T-helper 9 cell (primary cell): ENCODE measurements around the gene TMEM127.
A peak's percentile ranks its signal among the peaks of the same experiment; 100 is the strongest.
"Not testable (repeated sequence)": the region's sequence is repeated elsewhere in the genome, so short reads cannot be mapped to it uniquely, and the experiment has no call there.

Experiments
- DNase-seq: peaks from one replicate; pipeline ENCODE4 v3.0.0-alpha.2; 2020

Gene TMEM127

GRCh38 chr2:96262306-96262705, 3.5 kb downstream of the TMEM127 start:
- DNase-seq: no peak

- no peak for DNase-seq
Measured at GRCh38 chr2:96261328-96262003, 4.3 kb downstream of the TMEM127 start.

GRCh38 chr2:96260387-96261260, 5.2 kb downstream of the TMEM127 start:
- no peak for DNase-seq

GRCh38 chr2:96259497-96259921, 6.3 kb downstream of the TMEM127 start:
- DNase-seq: no peak

- no peak for DNase-seq
Measured at GRCh38 chr2:96258166-96259022, 7.4 kb downstream of the TMEM127 start.

GRCh38 chr2:96257744-96258143, 8.1 kb downstream of the TMEM127 start:
- not testable (repeated sequence) for DNase-seq

- DNase-seq: no peak
Measured at GRCh38 chr2:96256611-96257113, 9.1 kb downstream of the TMEM127 start.

- DNase-seq: no peak
Measured at GRCh38 chr2:96254571-96254970, 11.2 kb downstream of the TMEM127 start.

- DNase-seq: no peak
Measured at GRCh38 chr2:96253006-96253405, 12.8 kb downstream of the TMEM127 start.

GRCh38 chr2:96252526-96252925, 13.3 kb downstream of the TMEM127 start:
- DNase-seq: no peak

GRCh38 chr2:96251721-96252292, 14.0 kb downstream of the TMEM127 start:
- DNase-seq: no peak

GRCh38 chr2:96250188-96250587, 15.6 kb downstream of the TMEM127 start:
- DNase-seq: no peak

- no peak for DNase-seq
Measured at GRCh38 chr2:96249654-96250053, 16.1 kb downstream of the TMEM127 start.

GRCh38 chr2:96248624-96249023, 17.2 kb downstream of the TMEM127 start:
- DNase-seq: no peak

- DNase-seq: no peak
Measured at GRCh38 chr2:96247896-96248295, 17.9 kb downstream of the TMEM127 start.

- DNase-seq: no peak
Measured at GRCh38 chr2:96247009-96247408, 18.8 kb downstream of the TMEM127 start.

- no peak for DNase-seq
Measured at GRCh38 chr2:96245609-96246390, 20.0 kb downstream of the TMEM127 start.

GRCh38 chr2:96243843-96244242, 22.0 kb downstream of the TMEM127 start:
- DNase-seq: no peak

- peak; percentile 22 for DNase-seq
Measured at GRCh38 chr2:96241900-96242611, 23.7 kb downstream of the TMEM127 start.

- no peak for DNase-seq
Measured at GRCh38 chr2:96241227-96241626, 24.6 kb downstream of the TMEM127 start.
